HCT116 (cell line): ENCODE measurements around the gene SPATA12.

Experiments
- EZH2 ChIP-seq: fragments of 200-600 bp; sonication (generic); IDR thresholded peaks from 2 replicates; pipeline ENCODE4 v1.6.1; 2017; ENCODE audit warnings: antibody characterized with exemption, mixed run types
- TF ChIP-seq, protein P1 (sequence below), 3 experiments: fragments of 200-600 bp in 1 of 3; sonication (generic) in 1 of 3; IDR thresholded peaks in 2 of 3; conservative IDR thresholded peaks in 1 of 3; 2 replicates each; pipeline ENCODE4 v1.5.1; 2012 to 2017; ENCODE audit warnings: low read depth in 2 of 3, low read length in 2 of 3, antibody characterized with exemption in 1 of 3, borderline replicate concordance in 1 of 3, control low read depth in 1 of 3, mild to moderate bottlenecking in 1 of 3, mixed read lengths in 1 of 3, mixed run types in 1 of 3, moderate library complexity in 1 of 3; ENCODE audit not compliant: insufficient read depth in 1 of 3

- TF ChIP-seq, protein P1, sequence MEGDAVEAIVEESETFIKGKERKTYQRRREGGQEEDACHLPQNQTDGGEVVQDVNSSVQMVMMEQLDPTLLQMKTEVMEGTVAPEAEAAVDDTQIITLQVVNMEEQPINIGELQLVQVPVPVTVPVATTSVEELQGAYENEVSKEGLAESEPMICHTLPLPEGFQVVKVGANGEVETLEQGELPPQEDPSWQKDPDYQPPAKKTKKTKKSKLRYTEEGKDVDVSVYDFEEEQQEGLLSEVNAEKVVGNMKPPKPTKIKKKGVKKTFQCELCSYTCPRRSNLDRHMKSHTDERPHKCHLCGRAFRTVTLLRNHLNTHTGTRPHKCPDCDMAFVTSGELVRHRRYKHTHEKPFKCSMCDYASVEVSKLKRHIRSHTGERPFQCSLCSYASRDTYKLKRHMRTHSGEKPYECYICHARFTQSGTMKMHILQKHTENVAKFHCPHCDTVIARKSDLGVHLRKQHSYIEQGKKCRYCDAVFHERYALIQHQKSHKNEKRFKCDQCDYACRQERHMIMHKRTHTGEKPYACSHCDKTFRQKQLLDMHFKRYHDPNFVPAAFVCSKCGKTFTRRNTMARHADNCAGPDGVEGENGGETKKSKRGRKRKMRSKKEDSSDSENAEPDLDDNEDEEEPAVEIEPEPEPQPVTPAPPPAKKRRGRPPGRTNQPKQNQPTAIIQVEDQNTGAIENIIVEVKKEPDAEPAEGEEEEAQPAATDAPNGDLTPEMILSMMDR (IDR thresholded peaks at IDR 0.05 in 2 of 3, conservative IDR thresholded peaks at IDR 0.05 in 1 of 3; ENCODE audit: borderline replicate concordance in 1 of 3, insufficient read depth in 1 of 3, low read depth in 2 of 3, low read length in 2 of 3) = no peak
- no peak for TF ChIP-seq EZH2
Measured at GRCh38 chr3:57053122-57053521, 7.3 kb upstream of the SPATA12 start.
